OCI-LY3 (cell line): ENCODE results near the gene GPR137C.

Source experiments
- H2AFZ ChIP-seq: fragments of 200-600, 300-600 bp; shearing (Covaris generic); 2 replicates; pipeline ENCODE4 v1.6.0; 2014; ENCODE audit warnings: antibody characterized with exemption, low read depth, low read length
- H3K27ac ChIP-seq: fragments of 200-600, 300-600 bp; sonication (generic); 2 replicates; pipeline ENCODE4 v1.5.1; 2014; ENCODE audit warnings: mild to moderate bottlenecking, low read length, moderate library complexity, mixed read lengths
- H3K27me3 ChIP-seq: fragments of 200-600, 300-600 bp; sonication (generic); 2 replicates; pipeline ENCODE4 v1.6.1; 2014; ENCODE audit warnings: low read depth, low read length, mixed read lengths
- H3K36me3 ChIP-seq: fragments of 200-600, 300-600 bp; sonication (generic); replicated peaks from 2 replicates; pipeline ENCODE3; 2014; ENCODE audit warnings: low read depth, low read length, mixed read lengths
- H3K4me1 ChIP-seq: fragments of 300-600, 200-600 bp; sonication (generic); 2 replicates; pipeline ENCODE4 v1.6.1; 2014; ENCODE audit warnings: low read length, mixed read lengths
- H3K4me2 ChIP-seq: fragments of 200-600, 300-600 bp; sonication (generic); 2 replicates; pipeline ENCODE4 v1.6.1; 2014; ENCODE audit warnings: low read length, mixed read lengths
- H3K4me3 ChIP-seq: fragments of 300-600, 200-600 bp; sonication (generic); 2 replicates; pipeline ENCODE4 v1.5.1; 2014; ENCODE audit warnings: antibody characterized with exemption, mild to moderate bottlenecking, low read length, moderate library complexity
- H3K79me2 ChIP-seq: fragments of 300-600, 200-600 bp; shearing (Covaris generic); 2 replicates; pipeline ENCODE4 v1.6.1; 2014; ENCODE audit warnings: mild to moderate bottlenecking, low read length, mixed read lengths
- H3K9ac ChIP-seq: fragments of 300-600, 200-600 bp; shearing (Covaris generic); 2 replicates; pipeline ENCODE4 v1.6.0; 2014; ENCODE audit warnings: mild to moderate bottlenecking, low read length, moderate library complexity
- H3K9me3 ChIP-seq: fragments of 200-600, 300-600 bp; shearing (Covaris generic); 2 replicates; pipeline ENCODE4 v1.6.1; 2014; ENCODE audit warnings: low read length, mixed read lengths; ENCODE audit not compliant: insufficient read depth
- H4K20me1 ChIP-seq: fragments of 200-600, 300-600 bp; sonication (generic); 2 replicates; pipeline ENCODE4 v1.6.1; 2016; ENCODE audit warnings: low read length, mixed read lengths; ENCODE audit not compliant: insufficient read depth
- CTCF ChIP-seq: fragments of 200-600, 300-600 bp; sonication (generic); IDR thresholded peaks from 2 replicates; pipeline ENCODE4 v1.5.1; 2014; ENCODE audit warnings: antibody characterized with exemption, low read length, low read depth
- EZH2phosphoT487 ChIP-seq: fragments of 200-600 bp; shearing (Covaris generic); IDR thresholded peaks from 2 replicates; pipeline ENCODE4 v1.6.1; 2018; ENCODE audit warnings: antibody characterized with exemption, mixed run types, low read depth

Gene GPR137C

DNA sequence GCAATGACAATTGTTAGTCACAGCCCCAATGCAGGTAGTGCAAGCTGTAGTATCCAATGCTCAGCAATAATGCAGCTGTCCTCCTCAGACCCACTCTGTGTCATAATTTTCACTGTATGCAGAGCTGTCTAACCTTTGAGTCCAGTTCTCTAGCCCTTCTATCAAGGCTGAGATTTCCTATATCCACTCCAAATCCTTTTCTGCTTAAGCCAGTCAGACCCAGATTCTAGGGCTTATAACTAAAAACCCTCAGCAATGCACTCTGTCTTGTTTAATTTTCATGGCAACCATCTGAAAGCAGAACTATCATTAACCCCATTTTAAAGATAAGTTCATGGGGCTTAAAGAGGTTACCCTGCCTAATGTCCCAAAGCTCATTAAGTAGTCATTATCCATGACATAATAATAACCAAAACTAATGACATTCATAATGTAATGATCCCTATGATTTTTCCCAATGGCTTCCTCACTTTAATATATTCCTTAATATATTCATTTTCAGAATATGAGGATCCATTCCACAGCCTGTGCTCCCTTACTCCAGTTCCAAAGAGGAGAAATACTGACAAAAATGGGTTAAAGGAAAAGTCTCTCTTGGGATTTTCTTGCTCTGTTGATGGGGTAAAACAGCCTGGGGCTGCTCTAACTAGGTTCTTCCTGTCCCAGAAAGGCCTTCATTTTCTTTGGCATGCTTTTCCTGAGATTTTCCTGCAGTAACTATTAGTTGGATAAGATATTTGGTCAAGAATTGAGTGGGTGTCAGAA, 29.9 kb upstream of the GPR137C start:
- Histone ChIP-seq H3K79me2 (no peaks in the 10 kb centered on the region), H4K20me1 (no peaks in the 10 kb centered on the region), H3K4me1 (no peaks in the 10 kb centered on the region), H3K4me2 (no peak overlapping the region), H3K27ac (no peak overlapping the region), H3K4me3 (no peak overlapping the region), H3K9me3 (no peaks in the 10 kb centered on the region), H2AFZ (no peak overlapping the region), H3K27me3 (no peaks in the 10 kb centered on the region), H3K9ac (no peak overlapping the region), H3K36me3 (no peaks in the 10 kb centered on the region)
- TF ChIP-seq EZH2phosphoT487 (no peak), CTCF (no peak)

DNA sequence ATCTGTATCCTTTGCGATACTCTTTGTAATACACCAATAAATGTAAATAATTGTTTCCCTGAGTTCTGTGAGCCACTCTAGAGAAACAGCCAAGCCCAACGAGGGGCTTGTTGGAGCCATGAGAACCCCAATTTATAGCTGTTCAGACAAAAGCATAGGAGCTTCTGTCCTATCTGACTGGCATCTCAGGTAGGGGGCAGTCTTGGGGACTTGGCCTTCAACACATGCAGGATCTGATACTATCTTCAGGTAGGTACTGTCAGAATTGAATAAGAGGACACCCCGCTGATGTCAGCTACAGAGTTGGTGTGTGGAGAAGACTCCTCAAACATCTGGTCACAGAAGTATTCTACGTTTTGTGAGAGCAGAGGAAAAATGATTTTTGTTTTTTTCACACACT, 25.6 kb upstream of the GPR137C start:
- Histone ChIP-seq H3K27me3 (no peaks in the 10 kb centered on the region), H3K79me2 (no peaks in the 10 kb centered on the region), H3K36me3 (no peaks in the 10 kb centered on the region), H3K9ac (no peak overlapping the region), H3K4me1 (no peaks in the 10 kb centered on the region), H2AFZ (no peak overlapping the region), H3K4me3 (no peak overlapping the region), H3K27ac (no peak overlapping the region), H3K9me3 (no peaks in the 10 kb centered on the region), H3K4me2 (no peak overlapping the region), H4K20me1 (no peaks in the 10 kb centered on the region)
- TF ChIP-seq EZH2phosphoT487 (no peak), CTCF (peak; percentile 11; the same call in 1 of the 2 replicates)

DNA sequence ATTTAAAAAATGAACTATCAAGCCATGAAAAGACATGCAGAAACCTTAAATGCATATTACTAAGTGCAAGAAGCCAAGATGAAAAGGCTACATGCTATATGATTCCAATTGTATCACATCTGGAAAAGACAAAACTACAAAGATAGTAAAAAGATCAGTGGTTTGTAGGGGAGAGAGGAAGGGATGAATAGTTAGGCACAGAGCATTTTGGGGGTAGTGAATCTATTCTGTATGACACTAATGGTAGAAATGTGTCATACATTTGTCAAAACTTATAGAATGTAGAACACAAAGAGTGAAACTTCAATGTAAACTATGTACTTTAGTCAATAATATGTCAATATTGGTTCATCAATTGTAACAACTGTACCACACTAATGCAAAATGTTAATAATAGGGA, 21.2 kb upstream of the GPR137C start:
- Histone ChIP-seq H3K27me3 (no peaks in the 10 kb centered on the region), H4K20me1 (no peaks in the 10 kb centered on the region), H3K9ac (no peak overlapping the region), H3K4me2 (no peak overlapping the region), H2AFZ (no peak overlapping the region), H3K4me1 (no peaks in the 10 kb centered on the region), H3K4me3 (no peak overlapping the region), H3K27ac (no peak overlapping the region), H3K36me3 (peaks cover 8% of the 10 kb centered on the region), H3K79me2 (no peaks in the 10 kb centered on the region), H3K9me3 (no peaks in the 10 kb centered on the region)
- no peak for TF ChIP-seq EZH2phosphoT487
- no peak for TF ChIP-seq CTCF

- no peak overlapping the region for H2AFZ ChIP-seq
- no peak overlapping the region for H3K4me3 ChIP-seq
- no peaks in the 10 kb centered on the region for H4K20me1 ChIP-seq
- H3K9me3 ChIP-seq = no peaks in the 10 kb centered on the region
- no peak overlapping the region for H3K9ac ChIP-seq
- no peak for TF ChIP-seq EZH2phosphoT487
- TF ChIP-seq CTCF = no peak
- H3K27me3 ChIP-seq = no peaks in the 10 kb centered on the region
- H3K4me1 ChIP-seq = peaks cover 19% of the 10 kb centered on the region
- peaks cover 20% of the 10 kb centered on the region for H3K36me3 ChIP-seq
- no peaks in the 10 kb centered on the region for H3K79me2 ChIP-seq
- H3K27ac ChIP-seq = no peak overlapping the region
- no peak overlapping the region for H3K4me2 ChIP-seq
These were observed 16.4 kb upstream of the GPR137C start for GRCh38 chr14:52536269-52536668.
